ENCODE results near the gene OXER1.

The OXER1 gene

DNA sequence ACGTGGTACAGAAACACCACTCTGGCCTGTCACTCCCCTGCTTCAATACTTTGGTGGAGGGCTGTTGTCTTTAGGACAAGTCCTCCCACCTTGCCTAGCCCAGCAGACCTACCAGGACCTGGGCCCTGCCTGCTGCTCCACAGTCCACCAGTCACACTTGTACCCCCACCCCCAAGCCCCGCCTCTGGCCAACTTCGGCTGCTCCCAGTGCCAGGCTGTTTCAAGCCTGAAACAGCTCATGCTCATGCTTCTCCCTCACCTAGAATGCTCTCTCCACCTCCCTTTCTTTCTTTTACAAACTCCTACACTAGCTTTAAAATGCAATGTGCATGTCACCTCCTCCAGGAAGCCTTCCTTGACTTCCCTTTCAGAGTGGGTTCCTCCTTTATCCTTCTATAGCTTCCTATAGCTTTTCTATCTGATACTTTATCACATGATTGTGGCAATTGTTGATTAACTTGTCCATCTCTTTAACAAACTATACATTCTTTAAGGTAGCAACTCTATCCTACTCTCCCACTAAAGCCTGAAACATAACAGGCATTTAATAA is 4.8 kb upstream of the OXER1 start:
- DNase-seq: no peak

DNA sequence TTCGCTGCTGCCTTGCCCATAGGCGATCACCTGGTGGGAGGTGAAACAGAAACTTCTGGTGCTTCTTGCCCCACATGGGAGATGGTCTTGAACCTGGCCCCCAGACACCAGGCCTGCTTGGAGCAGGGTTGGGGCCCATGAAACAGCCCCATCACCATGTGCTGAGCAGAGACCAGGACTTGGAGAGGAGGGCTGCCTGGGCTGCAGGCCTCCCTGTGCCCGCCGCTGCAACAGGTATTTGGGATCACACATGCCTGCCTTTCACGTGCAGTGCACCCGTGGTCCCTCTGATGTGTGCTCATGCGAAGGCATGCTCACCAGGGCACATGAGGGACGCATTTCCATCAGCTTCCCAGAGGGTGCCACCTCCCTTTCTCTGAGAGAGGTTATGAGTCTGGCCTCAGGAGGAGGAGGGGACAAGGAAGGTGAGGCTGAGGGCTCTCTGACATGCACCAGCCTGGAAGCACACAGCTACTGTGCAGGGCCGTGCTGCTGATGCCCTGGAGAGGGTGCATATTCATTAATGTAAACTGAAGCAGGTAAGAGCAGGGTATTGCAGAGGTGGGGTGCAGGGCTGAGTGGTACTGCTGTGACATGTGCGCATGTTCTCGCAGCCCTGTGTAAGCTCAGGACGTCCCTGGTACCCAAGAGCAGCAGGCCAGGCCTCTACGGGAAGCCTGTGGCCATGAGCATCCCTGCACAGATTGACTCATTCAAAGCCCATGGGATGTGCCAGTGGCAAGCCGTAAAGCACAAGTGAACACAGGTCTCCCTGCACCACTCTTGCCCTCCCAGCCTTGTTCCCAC is 4.2 kb upstream of the OXER1 start:
- DNase-seq: no peak

DNA sequence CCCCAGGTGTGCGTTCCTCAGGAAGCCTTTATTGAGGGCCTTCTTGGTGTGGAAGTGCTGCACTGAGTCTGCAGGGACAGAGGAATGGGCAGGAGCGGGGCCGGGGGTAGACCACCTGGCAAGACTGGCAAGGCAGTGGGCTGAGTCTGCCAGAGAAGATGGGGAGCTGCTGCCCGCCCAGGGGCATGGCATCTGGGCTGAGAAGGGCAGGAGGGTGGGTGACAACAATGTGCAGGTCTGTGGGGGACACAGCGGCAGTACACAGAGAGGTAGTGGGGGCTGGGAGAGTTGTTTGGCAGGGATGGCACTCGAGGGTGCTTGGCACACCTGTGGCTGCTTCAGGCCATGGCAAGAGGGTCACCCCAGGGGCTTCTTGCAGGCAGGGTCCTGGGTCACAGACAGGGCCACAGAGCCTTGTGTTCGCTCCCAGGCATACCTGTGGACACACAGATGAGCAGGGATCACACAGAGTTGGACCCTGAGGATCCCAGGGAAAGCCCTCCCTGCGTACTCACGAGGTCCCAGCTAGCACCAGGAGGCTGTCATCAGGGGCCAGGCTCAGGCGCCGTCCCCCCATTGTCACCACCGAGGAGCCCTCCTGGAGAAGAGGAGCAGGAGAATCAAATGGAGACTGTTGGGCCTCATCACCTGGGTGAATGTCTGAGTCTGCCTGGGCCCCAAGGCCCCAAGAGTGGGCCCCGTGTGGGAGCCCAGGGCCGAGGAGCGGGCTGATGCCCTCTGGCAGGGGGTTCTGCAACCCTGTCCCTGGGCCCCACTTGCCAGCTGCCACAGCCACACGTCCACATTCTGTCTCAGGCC is 3.4 kb upstream of the OXER1 start:
- no peak for DNase-seq

DNA sequence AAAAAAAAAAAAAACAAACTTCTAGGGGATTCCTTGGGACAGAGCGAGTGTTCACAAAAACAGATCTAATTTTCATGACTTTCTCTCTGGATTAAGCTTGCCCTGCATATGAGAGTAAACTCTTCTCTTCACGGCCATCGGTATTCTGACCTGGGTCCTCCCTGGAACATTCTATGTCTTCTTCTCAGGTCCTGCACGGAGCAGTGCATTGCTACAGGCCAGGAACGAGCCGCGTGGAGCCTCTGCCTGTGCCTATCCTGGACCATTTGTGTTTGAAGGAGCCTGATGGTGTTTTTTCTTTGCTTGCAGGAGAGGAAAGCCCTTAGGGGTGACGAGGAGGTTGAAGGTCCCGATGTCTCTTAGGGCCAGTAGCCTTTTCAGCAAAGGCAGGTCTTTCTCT is 1.8 kb upstream of the OXER1 start:
- DNase-seq: no peak

DNA sequence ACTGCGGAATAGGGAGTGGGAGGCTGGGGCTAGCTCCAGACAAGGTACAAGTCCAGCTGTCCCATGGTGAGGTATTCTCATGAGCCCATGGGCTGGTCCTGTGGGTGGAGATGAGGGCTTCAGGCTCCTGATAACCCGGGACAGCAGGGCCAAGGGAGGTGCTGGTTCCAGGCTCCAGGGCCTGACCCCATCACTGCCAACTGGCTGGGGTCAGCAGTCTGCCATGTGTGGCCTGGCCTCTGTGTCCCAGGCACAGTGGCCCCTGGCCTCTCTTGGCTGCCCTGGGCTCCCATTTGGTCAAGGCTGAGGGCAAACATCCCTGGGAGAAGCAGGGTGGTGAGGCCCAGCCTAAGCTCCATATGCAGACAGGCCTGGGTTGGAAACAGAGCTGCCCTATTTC is 966 bp upstream of the OXER1 start:
- DNase-seq: no peak

DNA sequence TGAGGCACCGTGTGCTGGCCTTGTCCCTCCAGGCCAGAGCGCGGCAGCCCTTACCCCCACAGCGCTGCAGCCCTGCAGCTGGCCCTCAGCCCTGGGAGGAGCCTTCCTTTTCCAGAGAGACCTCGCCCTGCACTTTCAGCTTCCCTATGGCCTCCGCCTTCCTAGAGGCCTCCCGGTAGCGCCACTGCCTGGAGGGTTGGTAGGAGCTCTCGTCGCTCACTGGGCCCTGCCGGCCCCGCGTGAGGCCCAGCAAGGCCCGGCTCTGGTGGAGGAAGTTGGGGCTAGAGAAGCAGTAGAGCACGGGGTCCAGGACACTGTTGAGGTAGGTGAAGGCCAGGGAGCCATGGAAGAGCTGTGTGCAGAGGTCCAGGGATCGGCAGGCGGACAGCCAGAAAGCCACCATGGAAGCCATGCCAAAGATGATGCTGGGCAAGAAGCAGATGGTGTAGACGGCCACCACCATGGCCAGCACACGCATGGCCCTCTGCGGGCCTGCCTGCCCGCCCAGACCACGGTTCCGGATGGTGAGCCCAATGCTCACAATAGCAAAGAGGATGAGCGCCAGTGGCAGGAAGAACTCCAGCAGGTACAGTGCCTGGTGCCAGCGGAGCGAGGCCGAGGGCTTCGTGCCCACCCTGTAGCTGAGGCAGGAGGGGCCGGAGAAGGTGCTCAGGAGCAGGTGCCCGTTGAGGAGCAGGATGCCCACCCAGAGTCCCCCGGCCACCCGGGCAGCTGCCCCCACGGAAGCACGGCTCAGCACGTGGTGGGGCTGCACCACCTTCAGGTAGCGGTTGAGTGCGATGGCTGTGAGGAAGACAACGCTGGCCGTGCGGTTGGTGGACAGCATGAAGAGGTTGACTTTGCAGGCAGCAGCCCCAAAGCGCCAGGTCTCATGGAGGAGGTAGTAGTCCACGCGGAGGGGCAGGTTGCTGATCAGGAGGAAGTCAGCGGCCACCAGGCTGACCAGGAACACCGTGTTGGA is 821 bp downstream of the OXER1 start:
- no peak for DNase-seq

DNA sequence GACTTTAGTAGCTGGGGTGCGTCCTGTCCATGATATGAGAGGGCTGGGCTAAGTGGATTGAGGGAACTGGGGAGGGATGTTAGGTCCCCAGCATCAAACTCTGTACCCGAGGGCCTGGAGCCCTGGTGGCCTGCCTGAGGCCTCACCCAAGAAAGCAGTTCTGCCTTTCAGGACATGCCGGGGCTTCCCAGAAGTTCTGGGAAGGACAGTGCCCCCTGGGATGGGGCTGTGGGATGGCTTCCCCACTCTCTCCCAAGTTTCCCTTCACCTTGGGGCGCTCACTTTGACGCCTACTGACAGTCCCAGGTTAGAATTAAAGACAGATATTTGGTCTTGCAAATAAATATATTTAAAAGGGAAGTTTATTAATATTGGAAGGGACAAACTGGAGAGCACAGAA is 1.8 kb downstream of the OXER1 start:
- DNase-seq: no peak

DNA sequence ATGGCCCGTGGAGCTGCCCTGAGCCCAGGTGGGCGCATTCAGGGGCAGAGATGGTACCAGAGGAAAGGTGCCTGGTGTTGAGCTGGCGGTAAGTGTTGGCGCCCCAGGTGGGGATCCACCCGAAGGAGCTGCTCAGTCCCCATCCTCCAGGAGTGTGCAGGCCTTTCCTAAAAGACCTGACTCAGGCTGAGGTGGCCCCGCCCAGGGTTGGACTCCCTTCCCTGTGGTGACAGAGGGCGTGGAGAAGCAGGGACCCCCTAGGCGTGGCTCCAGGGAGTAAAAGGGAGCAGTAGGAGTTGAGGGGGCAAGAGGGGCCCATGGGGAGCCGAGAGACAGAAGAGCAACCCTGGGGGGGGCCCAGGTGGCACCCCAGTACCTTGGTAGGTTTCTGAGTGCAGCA is 2.4 kb downstream of the OXER1 start:
- no peak for DNase-seq

DNA sequence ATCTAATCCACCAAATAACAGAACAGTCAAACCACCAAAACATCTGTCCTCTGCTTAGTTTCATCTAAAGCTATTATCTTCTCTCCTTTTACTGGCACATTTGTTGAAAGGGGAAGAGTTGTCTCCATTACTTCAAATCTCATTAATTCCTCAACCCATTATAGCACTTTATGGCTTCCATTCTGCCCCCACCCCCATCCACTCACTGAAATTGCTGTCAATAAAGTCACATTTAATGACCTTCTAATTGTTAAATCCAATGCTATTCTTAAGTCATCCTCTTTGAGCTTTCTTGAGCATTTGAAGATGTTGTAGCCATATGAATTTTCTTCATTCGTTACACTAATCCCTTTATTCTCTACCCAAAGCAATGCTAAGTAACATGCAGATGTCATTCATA is 5.2 kb downstream of the OXER1 start:
- DNase-seq: no peak

DNA sequence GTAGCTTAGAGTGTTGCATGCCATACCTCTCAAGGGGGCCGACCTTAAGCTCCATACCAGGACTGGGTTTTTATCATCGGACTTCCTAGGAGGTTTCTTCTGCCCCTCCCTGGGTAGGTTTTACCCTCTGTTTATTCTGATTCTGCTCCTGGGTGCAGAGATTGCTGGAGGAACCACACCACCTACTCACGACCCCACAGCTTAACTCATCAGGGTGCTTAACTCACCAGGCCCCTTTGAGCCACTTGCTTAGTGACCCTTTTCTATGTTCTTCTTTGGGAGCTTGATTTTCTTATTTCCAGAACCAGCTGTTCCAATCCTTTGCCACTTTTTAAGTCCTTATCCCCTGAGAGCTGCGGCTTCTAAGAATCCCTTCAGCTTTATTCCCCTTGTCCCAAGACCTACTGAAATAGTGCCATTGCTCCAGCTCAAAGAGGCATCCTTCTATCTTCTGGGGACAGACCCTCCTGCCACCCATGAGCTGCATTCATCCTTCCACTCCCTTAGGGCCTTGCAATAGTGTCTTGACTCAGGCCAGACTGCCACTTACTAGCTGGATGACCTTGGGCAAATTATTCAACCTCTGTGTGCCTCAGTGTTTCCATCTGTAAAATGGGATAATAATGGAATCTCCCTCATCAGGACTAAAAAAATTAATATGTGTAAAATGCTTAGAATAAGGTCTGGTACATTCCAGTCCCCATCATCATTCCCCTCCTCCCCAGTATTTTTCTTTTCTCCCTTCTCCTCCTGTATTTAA is 5.8 kb downstream of the OXER1 start:
- DNase-seq: no peak

DNA sequence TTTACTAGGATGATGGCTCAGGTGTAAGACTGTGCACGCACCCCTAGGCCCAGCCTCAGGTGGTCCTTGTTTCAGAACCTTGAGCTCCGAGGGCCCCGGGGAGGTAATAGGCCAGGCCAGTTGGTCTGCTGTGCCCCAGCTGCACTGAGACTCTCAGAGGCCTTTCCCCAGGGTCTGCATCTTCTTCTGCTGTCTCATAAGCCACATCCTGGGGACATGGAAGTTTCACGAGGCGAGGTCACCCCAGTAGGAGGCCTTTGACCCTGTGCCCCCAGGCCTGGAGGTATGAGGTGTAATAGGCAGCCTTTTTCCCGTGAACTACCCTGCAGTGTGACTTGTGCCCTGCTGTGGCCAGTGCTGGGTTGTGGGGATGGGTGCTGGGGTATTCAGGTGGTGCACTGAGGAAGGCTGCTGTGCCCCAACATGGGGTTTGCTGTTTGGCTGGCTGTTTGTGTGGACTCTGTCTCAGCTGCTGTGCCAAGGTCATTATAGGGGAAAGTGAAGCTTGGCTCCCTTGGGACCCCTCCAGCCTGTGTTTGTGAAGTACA is 6.9 kb downstream of the OXER1 start:
- DNase-seq: no peak

DNA sequence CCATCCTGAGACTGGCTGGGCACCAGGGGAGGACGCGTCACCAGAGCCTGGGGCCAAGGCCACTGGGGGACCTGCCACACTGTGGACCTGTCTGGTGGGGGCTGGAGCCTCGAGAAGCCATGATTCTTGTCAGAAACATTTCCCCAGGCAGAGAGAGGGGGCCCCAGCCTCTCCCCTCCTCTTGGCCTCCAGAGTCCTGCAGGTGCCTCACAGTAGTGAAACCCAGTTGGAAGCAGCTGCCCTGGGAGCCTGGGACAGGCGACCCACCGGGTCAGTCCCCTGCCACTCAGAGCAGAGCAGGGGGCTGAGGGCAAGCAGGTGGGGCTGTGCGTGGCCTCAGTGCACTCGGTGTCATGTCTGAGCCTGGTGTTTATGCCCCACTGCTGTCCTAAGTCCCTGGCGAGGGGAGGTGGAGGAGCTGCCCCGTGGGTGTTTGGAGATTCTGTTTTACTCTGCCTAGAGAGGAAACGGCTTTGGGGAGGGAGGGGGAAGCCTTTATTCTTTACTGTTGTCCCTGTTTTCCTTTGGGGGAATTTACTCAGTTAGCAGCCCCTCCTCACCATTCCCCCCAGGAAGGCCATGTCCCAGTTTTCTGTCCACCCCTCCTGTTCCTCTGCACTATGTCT is 7.7 kb downstream of the OXER1 start:
- DNase-seq: no peak

DNA sequence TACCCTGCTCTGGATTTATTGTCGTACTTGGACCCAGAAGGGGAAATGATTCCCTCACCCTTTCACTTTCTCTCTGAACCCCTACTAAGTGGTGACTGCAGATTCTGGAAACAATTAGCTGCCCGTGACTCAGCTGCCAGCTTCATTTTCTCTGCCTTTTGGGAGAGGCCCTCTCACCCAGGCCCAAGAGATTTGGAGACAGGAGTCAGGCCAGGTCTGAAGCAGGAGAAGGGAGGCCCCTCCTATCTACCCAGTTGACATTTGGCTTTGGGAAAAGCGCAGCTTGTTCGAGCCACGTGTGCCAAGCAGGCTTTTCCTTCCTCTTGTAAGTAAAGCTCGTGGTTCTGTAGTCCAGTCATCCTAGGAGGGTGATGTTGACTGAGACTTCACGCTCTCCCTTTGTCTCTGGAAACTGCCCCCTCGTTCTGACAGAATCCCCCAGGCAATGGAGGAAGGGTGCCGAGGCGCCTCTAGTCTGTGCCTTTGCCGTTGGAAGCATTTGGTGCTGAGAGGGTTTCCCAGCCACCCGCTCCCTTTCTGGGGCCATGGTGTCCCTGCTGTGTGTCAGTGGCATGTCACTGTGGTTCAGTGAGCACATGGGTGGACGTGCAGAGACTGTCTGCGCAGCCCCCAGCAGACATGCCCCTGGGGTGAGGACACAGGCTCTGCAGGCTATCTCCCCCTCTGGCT is 8.6 kb downstream of the OXER1 start:
- no peak for DNase-seq

DNA sequence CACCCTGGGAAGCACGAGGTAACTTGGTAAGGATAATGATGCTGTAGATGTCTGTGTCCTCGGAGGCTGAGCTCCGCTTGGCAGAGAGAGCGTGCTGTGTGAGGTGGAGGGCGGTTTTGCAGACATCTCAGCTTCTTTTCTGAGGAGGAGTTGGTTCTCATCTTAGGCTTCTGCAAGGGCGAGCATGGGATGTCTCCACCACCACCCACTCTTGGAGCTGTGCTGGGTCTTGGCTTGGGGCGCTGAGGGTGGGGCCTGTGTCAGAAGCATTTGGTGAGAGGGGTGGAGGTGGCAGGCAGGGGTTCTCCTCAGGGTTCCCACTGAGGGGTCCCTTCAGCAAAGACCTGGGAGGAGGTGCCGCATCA is 9.2 kb downstream of the OXER1 start:
- DNase-seq: no peak

DNA sequence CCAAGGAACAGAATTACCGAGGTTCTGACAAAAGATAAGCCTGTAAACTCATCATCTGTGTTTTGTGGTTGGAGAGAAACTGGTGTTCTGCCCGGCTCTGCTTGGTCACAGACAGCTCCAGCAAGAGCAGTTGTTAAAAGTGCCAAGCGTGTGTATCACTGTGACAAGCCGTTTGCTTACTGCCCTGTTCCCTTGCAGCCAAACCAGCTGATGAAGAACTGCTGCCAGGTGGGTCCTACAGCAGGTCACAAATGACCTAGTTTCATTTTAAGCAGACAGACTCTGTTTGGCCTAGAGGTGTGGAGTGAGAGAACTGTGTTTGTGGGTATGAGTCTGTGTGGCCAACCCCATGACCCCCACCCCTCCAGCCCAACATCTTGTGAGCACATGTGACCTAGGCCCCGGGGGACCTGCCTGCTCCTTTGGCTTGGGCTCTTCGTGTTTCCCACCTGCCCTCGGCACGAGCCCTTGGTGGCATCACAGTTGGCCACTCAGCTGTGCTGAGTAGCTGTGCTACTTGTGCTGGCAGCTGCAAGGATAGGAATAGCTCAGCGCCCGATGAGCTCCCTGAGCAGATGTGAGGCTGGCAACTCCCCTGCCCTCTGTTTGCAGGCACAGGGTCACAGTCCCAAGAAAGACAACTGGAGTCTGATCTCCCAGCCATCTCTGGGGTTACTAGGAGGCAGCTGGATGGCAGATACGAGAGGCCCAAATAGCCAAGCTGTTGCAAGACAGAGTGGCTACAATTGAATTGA is 9.7 kb downstream of the OXER1 start:
- DNase-seq: no peak

DNA sequence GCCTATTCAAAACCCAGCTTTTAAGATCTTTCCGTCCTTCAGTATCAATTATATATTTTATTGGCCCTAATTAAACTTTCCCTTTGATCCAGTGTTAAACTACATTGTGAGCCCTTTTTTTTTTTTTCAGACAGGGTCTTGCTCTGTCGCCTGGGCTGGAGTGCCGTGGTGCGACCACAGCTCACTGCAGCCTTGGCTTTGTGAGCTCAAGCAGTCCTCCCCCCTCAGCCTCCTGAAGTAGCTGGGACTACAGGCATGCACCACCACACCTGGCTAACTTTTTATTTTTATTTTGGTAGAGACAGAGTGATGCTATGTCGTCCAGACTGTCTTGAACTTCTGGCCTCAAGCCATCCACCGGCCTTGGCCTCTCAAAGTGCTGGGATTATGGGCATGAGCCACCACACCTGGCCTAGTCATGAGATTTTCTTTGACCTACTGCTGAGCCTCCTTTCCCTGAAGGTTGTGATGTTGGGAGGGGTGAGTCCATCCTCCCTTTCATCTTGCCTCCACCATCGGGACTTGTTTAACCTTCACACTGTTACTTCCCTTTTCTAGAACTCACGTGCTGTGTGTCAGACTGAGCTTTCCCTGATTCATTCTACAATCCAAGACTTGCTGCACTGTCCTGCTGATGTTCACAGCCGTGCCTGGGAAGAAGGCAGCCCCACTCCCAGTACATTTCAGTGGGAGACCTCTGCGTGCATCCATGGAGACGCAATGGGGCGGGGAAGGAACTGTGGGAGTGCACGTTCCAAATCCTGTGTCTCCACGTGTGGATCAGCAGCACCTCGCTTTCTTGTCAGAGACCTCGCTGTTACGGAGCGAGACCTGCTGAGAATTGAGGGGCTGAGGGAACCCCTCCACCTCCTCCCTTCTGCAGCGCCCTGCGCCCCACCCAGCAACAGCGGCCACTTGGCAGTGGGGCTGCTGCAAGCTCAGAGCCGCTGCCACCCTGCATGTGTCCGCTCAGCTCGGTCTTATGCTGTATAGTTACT is 10.8 kb downstream of the OXER1 start:
- DNase-seq: no peak

DNA sequence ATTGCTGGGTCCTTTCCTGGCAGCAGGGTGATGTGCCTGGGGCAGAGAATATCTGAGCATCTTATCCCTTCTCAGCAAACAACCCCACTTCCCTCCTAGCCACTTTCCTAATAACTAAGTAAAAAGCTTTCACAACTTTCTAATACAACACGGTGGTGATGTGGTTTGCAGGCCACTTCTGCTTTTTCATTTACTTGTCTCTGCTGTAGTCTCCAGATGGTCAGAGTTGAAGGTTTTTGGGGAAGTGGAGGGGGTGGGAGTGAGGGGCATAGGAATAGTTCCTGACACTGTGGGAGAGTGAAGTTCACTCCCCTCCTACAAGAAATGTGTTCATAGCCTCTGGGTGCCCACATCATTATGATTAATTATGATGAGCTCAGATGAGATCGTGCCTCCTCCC is 11.6 kb downstream of the OXER1 start:
- DNase-seq: no peak

DNA sequence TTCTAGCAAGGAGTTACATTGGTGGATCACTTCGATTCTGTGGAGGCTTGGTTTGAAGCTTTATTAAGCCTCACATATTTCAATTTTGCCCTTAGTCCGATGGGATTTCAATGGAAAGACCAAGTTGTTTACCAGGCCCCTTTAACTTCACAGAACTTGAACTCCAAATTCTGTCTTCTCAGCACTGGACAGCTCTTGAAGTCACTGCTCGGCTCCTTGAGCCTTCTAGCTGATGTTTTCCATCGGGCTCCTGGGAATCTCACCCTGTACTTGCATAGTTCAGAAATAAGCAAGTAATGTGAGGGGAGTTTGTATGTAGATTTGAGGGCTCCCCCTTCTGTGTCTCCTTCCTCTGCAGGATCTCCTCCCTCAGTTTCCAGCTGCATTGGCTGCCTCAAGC is 15.1 kb downstream of the OXER1 start:
- DNase-seq: no peak

DNA sequence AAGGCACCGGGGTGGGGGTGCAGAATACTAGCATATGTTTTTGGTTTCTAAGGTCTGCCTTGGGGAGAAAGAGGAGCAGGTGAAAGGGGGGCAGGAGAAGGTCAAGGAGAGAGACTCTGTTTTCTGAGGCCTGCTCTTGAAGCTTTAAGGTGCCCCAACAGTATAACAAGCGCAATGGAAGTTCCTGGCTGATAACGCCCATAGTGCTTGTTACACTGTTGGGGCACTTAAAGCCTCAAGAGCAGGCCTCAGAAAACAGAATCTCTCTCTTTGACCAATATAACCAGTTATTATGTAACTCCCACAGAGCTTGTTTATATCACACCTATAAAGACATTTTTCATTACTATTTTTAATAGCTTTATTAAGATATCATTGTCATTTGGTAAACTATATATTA is 16.5 kb downstream of the OXER1 start:
- DNase-seq: no peak

Data from activated CD4-positive, CD25-positive, alpha-beta regulatory T cell treated with anti-CD3 and anti-CD28 coated beads, Interleukin-2, amount 50 U/mL, for 72 hours (primary cell).